Brain pericyte (primary cell): ENCODE data around the gene DHDH.

Experiments used
- DNase-seq: peaks from one replicate; pipeline ENCODE4 v3.0.0-alpha.2; 2012; ENCODE audit warnings: low read depth, low spot score

DHDH gene

DNA sequence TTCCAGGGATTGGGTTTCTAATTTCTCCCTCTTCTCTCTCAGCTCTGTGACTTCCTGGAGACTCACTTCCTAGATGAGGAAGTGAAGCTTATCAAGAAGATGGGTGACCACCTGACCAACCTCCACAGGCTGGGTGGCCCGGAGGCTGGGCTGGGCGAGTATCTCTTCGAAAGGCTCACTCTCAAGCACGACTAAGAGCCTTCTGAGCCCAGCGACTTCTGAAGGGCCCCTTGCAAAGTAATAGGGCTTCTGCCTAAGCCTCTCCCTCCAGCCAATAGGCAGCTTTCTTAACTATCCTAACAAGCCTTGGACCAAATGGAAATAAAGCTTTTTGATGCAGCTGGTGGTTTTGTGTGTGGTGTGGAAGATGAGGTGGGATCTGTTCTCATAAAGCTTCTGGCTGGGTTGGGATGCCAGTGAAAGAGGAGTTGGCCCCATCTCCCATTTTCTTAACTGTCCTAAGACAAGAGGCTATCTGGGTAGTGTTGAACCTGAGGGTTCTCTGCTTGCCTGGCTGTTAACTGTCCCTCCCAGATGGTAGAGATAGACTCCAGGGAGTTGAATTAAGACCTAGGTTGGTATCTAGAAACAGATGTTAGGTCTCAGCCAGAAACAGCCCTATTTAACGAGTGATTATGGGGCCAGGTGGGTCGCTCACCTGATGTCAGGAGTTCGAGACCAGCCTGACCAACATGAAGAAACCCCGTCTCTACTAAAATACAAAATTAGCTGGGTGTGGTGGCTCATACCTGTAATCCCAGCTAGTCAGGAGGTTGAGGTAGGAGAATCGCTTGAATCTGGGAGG lies 33.2 kb downstream of the DHDH start:
- DNase-seq: no peak

DNA sequence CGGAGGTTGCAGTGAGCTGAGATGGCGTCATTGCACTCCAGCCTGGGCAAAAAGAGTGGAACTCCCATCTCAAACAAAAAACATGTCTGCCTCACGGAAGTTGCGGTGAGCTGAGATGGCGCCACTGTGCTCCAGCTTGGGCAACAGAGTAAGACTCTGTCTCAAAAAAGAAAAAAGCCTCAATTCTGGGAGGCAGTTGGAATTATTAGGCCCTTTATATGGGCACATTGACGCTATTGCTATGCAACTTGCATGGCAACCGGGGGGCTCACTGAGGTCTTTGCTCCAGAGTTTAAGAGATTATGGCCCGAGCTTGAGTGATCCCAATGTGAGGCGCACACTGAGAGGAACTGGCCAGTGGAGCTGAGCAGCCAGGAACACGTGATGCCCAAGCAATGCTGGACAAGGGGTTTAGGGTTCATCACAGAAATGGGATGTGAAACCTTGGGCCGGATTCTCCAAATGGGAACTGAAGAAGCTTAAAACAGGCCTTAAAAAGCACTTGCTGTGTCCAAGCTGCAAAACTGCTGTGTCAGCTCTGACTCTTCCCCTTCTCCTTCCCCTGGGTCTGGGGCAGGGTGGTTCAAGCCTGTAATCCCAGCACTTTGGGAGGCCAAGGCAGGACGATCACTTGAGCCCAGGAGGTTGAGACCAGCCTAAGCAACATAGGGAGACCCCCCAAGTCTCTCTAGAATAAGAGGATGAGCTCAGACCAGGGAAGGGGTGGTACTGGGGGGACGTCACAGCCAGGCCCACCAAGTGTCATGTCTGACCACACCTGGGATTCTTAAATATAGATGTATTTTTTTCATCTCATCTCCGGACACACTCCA lies 34.1 kb downstream of the DHDH start:
- DNase-seq: no peak

DNA sequence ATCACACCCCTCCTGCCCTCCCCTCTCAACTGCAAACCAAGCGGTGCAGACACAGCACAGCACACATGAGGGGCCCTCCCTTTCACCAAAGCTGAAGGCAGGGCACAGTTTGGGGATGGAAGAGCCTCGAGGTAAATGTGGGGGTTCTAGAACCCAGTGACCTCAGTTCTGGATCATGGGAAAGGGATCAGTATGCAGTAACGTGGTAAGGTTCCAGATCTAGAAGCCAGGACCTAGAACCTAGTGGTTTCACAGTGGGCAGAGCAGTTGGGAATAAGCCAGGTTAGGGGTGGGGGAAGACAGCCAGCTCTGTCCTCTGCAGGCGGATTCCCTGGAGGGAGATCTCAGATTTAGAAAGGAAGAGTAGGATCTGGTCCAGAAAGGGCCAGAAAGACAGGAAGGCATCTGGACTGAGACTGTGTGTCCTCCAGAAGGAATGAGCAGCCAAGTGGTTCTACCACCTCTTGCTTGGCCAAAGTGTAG lies 34.7 kb downstream of the DHDH start:
- DNase-seq: no peak

DNA sequence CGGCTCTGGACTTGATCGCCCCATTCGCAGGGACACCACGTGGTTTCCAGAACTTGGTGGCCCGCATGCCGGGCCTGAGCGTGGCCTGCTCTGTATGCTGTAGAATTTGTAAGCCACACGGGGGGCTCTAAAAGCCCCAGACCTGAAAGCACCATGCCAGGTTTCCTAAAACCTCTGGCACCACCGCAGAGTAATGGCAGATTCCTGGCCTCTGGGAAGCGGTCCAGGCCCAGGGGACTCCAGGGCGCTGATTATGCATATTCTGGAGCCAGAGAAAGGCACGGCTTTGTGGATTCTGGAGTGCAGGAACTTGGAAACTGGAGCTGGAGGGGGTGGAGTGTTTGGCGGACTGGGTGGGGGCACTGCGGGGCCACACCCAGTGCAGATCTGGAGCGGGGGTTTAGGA lies 35.3 kb downstream of the DHDH start:
- DNase-seq: no peak

DNA sequence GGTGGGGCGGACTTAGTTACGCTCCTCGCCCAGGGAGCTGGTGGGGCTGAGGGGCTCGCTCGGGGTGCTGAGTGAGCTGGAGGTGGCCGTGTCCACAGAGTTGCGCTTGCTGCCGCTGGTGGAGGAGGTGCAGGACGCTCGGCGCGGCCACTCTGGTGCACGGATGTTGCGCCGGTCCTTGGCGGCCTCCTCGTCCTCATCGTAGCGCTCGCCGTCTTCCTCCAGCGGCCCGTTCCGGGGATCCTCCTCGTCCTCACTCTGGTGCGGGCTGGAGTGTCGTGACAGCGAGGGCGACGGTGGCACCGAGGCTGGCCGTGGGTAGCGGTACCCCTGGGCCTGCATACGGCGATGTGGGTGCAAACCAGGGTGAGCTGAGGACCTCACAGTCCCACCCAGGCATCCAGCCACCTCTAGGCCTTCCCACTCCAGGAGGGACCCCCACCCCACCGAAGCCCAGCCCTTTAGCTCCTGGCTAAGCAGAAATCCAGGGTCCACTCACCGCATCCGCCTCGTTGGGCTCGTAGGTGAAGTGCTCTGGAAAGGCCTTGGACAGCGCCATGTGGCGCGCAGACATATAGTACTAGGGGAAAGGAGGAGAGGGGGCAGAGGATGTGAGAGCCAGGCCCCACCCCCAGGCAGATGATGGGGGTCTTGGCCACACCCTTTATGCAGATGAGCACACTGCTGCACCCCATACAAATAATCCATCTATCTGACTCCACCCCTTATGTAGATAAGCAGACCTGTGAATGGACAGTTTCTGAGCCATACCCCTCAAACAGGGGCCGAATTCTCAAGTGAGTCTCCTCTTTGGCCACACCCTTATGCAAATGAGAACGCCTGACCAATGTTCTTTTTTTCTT lies 36.0 kb downstream of the DHDH start:
- no peak for DNase-seq

DNA sequence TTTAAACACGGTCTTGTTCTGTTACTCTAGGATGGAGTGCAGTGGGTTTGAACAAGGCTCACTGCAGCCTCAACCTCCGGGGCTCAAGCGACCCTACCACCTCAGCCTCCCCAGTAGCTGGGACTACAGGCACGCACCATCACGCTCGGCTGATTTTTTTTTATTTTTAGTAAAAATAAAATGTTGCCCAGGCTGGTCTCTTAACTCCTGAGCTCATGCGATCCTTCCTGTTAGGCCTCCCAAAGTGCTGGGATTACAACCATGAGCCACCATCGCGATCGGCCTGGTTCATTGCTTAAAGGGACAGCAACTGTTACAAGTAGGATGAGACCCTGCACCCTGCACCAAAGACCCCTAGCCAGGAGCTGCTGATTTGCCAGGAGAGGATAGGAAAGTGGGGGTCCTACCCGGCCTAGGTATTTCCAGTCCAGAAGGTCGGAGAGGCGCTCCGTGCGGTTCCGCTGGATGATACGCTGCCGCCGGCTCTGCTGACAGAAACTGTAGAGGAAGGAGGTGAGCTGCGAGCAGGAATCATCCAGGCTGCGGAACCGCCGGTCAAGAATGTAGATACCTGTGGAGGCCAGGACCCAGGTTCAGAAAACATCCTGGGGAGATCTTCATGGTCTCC lies 36.8 kb downstream of the DHDH start:
- no peak for DNase-seq

DNA sequence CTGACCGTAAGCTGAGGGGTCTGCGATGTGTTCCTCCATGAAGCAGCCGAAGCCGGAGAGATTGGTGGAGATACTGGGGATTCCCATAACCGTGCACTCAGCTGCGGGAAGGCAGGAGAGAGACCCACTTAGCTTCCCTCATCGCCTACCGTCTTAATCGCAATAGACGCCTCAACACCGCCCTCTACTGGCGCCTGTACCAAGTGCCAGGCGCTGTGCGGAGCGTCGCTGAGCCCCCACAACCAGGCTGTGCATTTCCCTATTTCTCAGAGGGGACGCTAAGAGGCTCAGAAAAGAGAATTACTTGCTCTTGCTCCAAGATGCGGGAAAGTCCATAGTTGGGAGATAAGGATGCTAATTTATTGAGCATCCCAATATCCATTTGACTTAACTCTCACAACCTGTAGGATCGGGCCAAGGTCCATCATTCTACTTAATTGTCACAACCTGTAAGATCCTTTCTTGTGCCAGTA lies 37.5 kb downstream of the DHDH start:
- no peak for DNase-seq

DNA sequence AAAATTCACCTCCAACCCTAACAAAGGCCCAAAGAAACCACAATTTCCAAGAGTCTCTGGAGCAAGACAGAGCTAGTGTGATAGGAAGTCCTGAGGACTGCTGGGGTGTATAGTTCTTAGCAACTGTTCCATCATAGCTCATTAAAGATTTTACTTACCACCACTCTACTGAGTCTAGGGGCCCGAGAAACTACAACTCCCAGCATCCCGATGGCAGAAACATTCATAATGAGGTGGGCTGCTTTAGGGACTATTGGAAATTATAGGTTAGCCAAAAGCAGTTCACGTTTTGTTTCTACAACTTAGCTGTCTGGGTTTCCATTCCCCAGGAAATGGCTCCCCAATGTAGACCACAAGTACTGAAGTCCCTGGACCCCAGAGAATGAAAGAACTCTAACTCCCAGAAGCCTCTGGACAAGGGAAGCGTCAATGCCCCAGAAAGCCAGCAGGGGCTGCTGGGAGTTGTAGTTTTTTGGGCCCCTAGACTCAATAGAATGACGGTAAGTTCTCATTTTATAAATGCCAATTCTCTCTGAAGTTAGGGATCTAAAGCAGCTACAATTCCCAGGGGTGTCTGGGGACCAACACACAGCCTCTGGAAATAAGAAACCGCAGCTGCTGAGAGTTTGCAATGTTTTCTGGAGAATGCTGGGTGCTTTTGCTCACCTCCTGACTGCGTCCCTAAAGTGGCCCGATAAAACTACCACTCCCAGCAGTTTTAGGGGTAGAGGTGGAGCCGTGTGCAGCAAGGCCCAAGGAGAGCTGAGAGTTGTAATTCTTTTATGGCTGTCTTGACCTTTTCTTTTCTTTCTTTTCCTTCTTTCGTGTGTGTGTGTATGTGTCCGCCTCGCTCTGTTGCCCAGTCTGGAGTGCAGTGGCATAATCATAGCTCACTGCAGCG lies 42.7 kb downstream of the DHDH start:
- no peak for DNase-seq

DNA sequence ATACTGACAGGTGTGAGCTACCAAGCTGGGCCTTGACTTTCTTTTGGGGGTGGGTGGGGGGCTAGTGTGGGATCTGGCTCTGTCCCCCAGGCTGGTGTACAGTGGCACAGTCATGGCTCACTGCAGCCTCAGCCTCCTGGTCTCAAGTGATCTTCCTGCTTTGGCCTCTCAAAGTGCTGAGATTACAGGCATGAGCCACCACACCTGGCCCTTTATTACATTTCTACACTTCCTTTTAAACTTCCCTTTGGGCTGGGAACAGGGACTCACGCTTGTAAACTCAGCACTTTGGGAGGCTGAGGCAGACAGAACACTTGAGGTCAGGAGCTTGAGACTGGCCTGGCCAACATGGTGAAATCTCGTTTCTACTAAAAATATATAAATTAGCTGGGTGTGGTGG lies 43.6 kb downstream of the DHDH start:
- DNase-seq: no peak

DNA sequence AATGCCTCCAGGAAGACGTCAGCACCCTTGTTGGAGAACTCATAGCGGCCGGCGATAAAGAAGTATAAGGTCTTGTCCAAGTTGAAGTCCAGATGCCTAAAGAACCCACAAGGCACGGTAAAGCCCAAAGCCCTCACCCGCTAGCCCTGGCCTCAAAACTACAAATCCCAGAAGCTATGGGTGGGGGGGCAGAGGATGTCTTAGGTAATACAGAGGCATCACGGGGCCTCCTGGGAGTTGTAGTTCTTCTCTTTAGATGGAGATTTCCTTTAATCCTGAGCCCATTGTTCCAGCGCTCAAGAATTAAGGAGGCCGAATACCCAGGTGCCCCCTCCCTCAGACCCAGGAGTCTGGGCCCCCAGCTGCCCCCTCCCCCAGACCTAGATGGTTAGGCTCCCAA lies 48.8 kb downstream of the DHDH start:
- DNase-seq: no peak

DNA sequence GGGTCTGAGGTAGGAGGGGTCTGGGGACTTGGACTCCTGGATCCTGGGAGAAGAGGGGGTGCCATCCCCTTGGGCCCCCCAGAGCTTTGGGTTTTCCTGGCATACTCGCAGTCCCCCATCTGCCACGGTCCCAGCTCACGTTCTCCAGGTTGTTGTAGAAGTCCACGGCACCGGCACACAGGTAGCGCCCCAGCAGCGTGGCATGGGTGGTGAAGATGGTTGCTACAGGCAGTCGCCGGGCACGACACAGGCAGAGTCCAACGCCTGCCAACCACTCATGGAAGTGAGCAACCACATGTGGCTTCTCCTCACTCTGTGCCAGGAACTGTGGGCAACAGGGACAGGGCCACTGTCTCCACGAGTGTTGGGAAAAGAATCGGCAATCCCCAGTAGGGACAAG lies 52.2 kb downstream of the DHDH start:
- DNase-seq: no peak

DNA sequence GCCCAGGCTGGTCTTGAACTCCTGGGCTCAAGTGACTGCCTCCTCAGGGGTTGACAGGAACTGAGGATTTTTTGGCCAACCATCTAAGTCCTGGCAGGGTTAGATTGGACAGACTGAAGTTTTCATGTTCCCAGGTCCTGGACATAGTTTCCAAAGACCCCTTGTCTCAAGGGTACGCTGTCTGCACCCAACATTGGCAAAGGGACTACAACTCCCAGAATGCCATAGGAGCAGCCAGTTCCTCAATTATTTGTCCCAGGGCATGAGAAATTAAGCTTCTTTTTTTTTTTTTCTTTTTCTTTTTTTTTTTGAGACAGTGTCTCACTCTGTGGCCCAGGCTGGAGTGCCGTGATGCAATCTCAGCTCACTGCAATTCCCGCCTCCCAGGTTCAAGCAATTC lies 52.7 kb downstream of the DHDH start:
- no peak for DNase-seq

DNA sequence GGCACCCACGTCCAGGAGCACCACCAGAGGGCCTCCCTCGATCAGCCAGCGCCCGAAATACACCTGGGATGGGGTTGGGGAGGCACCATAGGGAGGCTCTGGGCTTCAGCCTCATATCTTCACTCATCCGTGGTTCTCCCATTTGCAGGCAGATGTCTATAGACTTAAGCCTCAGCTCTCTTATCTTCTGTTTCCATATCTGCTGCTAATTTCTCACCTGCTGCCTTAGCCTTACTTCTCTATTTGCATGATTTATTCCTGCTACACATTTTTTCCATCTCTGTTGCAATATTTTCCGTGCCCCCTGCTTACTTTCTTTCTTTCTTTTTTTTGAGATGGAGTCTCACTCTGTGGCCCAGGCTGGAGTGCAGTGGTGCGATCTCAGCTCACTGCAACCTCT lies 53.8 kb downstream of the DHDH start:
- DNase-seq: no peak

DNA sequence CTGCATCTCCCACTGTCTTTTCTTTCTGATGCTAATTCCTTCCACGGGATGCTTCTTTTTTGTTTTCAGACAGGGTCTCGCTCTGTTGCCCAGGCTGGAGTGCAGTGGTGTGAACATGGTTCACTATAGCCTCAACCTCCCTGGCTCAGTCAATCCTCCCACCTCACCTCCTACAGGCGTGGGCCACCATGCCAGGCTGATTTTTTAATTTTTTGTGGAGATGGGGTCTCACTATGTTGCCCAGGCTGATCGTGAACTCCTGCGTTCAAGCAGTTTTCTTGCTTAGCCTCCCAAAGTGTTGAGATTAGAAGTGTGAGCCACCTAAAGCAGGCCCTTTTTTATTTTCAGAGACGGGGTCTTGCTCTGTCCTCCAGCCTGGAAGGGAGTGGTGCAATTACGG lies 54.8 kb downstream of the DHDH start:
- no peak for DNase-seq

DNA sequence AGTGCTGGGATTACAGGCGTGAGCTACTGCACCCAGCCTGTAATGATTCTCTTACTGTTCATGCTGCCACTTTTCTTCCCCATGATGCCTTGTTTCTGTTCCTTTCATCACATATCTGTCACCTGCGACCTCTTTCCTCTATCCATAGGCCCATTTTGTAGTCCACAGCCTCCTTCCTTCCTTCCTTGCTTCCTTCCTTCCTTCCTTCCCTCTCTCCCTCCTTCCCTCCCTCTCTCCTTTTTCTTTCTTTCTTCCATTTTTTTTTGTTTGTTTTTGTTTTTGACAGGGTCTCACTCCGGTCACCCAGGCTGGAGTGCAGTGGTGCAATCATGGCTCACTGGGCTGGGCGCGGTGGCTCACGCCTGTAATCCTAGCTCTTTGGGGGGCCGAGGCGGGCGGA lies 55.4 kb downstream of the DHDH start:
- DNase-seq: no peak

DNA sequence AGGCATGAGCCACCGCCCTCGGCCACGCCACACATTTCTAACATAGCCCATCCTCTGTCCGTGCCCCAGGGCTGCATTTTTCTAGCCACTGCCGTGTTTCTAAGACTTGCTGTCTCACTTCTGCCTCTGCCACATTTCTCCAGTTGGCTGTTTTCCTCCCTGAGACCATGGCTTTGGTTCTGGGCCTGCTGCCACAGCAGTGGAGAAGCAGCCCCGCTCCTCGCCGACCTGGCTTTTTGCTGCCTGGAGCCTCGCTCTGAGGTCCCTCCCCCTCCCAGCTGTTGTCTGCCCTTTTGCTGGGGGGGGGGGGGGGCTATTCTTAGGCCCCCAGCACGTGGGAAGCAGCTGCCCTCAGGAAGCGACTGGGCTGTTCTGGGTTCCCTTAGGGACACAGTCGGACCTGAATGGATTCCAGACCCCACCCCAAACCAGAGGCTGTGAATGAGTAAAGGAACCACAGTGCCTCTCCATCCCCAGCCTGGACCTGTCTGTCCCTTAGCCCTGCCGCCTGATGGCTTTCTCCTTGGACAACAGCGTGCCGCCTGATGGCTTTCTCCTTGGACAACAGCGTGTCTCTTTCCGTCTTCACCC lies 56.3 kb downstream of the DHDH start:
- DNase-seq: no peak

DNA sequence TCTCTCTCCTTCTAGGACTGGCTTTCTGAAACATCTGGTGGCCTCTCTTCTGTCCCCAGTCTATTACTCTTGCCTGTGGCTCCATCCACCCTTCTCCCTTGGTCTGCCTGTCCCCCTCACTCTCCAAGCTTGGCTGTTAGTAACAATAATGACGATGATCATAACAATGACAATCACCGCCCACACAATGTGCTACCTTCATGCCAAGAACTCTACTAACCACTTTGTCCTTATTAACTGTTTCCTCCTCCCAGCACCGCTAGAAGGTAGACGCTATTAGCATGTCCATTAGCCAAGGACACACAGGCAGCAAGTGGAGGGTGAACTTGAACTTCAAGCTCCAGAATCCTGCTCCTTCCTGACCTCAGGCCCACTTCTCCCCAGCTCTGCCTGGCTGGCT lies 56.9 kb downstream of the DHDH start:
- DNase-seq: no peak

DNA sequence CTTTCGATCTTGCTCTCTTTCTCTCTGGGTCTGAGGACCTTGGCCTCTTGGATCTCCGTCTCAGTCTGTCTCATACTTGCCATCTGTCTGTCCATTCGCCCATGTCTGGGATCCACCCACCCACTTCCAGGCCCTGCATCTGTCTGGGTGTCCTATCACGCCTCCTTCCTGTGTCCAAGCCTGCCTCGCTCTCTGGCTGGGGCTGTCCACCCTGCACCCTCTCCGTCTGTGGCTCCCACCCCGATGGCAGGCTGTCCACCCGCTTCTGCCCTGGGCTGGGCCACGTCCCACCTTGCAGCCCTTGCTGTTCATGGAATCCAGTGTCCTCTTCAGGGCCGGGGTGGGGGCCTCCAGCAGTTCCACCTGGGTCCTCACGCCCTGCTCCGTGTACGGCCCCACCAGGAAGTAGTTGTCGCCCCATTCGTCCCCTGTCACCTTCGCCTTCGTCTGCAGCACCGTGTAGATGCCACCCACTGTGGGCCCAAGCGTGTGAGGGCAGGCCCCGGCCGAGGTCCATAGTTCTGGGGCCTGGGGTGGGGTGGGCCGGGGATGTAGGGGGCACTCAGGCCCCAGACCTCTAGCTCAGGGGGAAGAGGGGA lies 57.6 kb downstream of the DHDH start:
- no peak for DNase-seq

DNA sequence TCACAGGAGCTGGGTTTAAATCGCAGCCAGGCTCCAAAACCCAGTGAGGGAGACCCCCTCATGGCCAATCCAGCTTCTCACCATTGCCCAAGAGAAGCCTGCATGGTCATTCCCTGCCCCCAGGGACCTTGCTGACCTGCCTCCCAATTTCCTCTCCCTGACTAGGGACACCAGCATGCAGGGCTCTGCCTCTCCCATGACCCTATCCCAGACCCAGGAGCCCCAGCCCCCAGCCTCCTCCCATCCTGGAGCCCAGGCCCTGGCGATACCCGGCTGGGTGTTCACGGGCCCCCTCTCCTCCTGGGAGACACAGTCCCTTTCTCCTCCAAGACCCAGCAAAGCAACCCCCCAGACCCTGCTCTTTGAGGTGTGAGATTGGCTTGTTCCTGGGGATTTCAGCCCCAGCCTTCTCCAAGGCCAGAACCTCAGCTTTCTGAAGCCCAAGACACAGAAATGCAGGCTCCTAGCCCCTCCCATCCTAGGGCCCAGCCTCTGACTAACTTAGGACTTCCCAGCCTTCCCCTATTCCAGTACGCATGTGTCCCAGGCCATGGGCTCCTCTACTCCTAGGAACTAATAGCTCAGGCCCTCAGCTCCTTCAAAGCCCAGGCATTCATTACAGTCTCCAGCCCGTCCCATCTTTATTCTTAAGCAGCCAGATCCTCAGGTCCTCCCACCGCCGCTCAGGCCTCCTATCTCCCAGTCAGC lies 58.5 kb downstream of the DHDH start:
- no peak for DNase-seq
